KOPT-K1 (cell line): Measurements from ENCODE around the gene THOC2.
"Not testable (repeated sequence)": the region's sequence is repeated elsewhere in the genome, so short reads cannot be mapped to it uniquely, and the experiment has no call there.

Experiments used
- H3K27ac ChIP-seq: fragments of 200-600 bp; sonication (generic); 2 replicates; pipeline ENCODE4 v1.5.1; 2016; ENCODE audit warnings: antibody characterized with exemption, mild to moderate bottlenecking, low read depth, low read length; ENCODE audit not compliant: poor library complexity, severe bottlenecking
- H3K36me3 ChIP-seq: fragments of 200-600 bp; sonication (generic); 2 replicates; pipeline ENCODE4 v1.5.1; 2017; ENCODE audit warnings: antibody characterized with exemption, mild to moderate bottlenecking, low read length, moderate library complexity; ENCODE audit not compliant: insufficient read depth
- H3K9me3 ChIP-seq: fragments of 200-600 bp; sonication (generic); 2 replicates; pipeline ENCODE4 v1.5.1; 2017; ENCODE audit warnings: antibody characterized with exemption, low read length, mild to moderate bottlenecking; ENCODE audit not compliant: insufficient read depth, poor library complexity, severe bottlenecking

Gene THOC2

DNA sequence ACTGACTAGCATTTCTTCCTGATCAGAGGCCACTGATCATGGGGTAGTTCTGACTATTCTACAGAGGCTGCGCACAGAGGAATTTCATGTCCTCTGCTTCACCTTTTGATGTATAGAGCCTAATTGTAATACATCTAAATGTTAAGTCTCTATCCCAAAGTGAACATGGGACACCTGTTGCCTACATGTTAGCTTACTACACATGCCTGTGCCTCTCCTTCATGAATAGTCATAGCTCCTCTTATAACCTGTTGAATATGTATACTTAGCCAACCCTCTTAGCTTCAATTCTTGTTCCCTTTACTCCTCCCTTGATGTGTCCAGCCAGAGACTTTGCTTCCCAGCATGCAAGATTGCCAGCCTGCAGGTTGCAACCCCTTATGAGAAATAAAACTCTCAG, 9.6 kb upstream of the THOC2 start:
- Histone ChIP-seq H3K36me3 (no peaks in the 10 kb centered on the region), H3K9me3 (no peaks in the 10 kb centered on the region), H3K27ac (no peak overlapping the region)

DNA sequence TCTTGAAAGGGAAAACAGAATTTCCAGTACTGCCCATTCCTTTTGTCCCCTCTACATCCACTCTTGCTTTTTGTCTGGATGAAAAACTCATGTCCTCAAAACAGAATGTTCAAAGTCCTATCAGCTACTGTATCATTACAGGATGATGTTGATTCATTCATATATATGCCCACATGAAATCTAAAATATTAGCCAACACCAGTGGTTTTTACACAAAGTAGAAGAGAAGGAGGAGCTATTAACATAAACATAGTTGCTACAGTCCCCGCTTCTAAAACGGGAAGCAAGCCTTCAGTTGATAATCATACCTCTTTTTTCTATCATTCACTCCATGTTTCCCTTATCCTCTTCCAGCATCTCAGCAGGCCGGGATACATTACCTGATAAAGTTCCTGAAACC, 7.7 kb upstream of the THOC2 start:
- Histone ChIP-seq H3K36me3 (no peaks in the 10 kb centered on the region), H3K27ac (no peak overlapping the region), H3K9me3 (no peaks in the 10 kb centered on the region)

DNA sequence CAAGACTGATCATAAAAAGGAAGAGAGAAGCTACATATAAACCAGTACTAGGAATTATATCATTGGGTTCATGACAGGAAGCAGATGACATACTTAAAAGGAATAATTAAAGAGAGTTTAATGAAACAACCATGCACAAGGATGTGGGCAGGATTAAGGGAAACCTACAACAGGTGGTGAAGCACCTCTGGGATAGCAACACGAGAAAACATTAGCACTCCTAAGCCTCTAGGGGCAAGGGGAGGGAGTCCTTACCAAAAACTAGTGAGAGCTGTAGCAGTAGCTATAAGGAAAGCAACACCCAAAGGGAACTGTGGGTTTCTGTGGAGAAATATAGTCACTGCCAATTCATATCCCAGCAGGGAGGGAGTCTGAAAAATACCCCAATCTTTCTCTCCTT, 7.2 kb upstream of the THOC2 start:
- no peaks in the 10 kb centered on the region for H3K9me3 ChIP-seq
- H3K36me3 ChIP-seq: no peaks in the 10 kb centered on the region
- H3K27ac ChIP-seq: no peak overlapping the region

DNA sequence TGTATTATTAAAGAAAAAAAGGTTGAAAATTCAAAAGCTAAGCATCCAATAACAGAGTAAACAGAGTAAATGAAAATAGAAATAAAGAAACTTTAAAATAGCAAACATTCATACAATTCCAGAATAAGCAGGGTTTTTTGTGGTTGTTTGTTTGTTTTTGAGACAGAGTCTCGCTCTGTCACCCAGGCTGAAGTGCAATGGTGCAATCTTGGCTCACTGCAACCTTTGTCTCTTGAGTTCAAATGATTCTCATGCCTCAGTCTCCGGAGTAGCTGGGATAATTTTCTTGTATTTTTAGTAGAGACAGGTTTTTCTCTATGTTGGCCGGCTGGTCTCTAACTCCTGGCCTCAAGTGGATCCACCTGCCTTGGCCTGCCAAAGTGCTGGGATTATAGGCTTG, 6.6 kb upstream of the THOC2 start:
- no peaks in the 10 kb centered on the region for H3K9me3 ChIP-seq
- H3K27ac ChIP-seq: no peak overlapping the region
- no peaks in the 10 kb centered on the region for H3K36me3 ChIP-seq

DNA sequence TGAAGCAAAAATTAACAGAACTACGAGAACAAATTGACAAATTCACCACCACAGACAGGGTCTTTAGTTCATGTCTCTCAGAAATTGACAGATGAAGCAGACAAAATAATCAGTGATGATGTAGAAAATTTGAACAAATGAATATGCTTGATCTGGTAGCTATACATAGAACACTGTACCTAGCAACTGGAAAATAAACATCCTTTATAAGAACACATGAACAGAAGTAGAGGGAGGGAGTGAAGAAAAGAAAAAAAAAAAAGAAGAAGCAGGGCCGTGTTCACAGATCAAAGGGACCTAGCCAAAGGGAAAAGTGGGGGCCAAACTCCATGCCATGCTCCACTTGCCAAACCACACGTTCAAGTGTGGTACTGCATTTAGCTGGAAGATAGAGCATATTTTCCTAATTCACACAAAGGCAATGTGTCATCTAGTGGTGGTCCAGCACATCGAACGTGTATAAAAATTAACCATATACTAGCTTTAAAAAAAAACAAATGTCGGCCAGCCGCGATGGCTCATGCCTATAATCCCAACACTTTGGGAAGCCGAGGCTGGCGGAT, 5.6 kb upstream of the THOC2 start:
- H3K27ac ChIP-seq: no peak overlapping the region
- H3K9me3 ChIP-seq: no peaks in the 10 kb centered on the region
- no peaks in the 10 kb centered on the region for H3K36me3 ChIP-seq

DNA sequence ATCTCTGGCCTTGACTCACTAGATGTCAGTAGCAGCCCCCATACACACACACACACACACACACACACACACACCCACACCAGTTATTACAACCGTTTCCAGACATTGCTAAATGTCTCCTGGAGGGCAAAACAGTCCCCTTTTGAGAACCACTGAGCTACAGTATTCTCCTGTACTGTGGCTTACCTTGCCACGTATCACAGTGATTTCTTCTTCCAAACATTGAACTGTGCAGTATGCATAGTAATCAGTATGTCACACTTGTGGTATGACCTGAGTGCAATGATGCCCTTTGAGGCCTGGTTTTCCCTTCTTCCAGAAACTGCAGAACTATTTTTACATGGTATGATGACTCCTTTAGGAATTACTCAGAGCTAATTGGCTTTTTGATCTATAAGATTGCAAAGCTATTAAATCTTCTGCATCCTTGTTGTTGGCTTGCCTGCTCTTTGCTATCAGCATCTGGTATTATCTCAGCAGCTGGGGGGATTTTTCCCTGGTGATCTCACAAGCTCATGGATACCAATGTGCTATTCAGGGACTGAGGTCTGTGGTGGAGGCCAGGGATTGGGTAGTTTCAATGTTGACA, 3.6 kb upstream of the THOC2 start:
- Histone ChIP-seq H3K27ac (no peak overlapping the region), H3K36me3 (no peaks in the 10 kb centered on the region)

DNA sequence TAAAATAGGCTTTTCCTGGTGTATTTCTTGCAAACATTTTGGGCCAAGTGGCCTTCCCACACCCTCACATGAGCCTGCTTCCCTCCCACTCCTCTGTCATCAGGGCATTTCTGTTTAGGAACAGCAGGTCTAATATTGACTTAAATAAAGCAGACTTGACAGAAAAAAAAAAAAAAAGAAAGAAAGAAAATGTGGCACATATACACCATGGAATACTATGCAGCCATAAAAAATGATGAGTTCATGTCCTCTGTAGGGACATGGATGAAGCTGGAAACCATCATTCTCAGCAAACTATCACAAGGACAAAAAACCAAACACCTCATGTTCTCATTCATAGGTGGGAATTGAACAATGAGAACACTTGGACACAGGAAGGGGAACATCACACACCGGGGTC, 2.3 kb upstream of the THOC2 start:
- H3K9me3 ChIP-seq, H3K36me3 ChIP-seq, H3K27ac ChIP-seq: not testable (repeated sequence)

More for the DNA sequence above, 3.6 kb upstream of the THOC2 start:
- H3K9me3 ChIP-seq: no peaks in the 10 kb centered on the region

DNA sequence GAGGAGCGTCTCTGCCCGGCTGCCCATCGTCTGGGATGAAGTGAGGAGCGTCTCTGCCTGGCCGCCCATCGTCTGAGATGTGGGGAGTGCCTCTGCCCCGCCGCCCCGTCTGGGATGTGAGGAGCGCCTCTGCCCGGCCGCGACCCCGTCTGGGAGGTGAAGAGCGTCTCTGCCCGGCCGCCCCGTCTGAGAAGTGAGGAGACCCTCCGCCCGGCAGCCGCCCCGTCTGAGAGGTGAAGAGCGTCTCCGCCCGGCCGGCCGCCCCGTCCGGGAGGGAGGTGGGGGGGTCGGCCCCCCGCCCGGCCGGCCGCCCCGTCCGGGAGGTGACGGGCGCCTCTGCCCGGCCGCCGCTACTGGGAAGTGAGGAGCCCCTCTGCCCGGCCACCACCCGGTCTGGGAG, 1.2 kb upstream of the THOC2 start:
- H3K9me3 ChIP-seq, H3K27ac ChIP-seq: not testable (repeated sequence)
- peaks cover 13% of the 10 kb centered on the region; the same call in 1 of the 2 replicates for H3K36me3 ChIP-seq

DNA sequence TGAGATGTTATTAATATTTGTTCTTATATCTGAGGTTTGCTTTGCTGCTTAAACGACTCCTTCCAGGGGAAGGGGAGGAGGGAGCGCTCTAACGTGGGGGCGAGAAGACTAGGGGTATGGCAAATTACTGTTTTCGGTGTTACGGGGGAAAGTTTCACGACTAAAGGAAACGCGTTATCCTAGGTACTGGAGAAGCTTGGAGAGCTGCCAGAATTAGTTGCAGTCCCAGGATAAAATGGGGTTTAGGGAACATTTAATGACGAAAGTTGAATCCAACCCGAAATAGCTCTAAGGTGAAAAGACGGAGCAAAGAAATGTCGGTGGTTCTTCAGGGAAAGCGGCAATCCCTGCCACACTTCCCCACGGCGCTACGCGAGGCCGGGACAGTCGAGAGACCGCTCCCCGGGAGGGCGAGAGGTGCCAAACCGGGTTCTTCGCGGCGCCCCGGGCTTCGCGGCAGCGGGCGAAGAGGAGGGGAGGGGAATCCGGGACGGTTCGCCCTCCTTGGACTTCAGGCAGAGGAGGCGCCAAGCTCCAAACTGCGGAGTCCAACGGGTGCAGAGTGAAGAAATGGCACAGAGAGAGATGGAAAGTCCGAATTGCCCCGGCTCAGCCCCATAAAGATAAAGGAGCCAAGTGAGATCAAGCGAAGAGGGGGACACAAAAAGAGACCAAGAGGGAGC, 724 bp downstream of the THOC2 start:
- Histone ChIP-seq H3K9me3 (no peaks in the 10 kb centered on the region), H3K27ac (peak overlapping the region; percentile 80), H3K36me3 (peaks cover 13% of the 10 kb centered on the region; the same call in 1 of the 2 replicates)

DNA sequence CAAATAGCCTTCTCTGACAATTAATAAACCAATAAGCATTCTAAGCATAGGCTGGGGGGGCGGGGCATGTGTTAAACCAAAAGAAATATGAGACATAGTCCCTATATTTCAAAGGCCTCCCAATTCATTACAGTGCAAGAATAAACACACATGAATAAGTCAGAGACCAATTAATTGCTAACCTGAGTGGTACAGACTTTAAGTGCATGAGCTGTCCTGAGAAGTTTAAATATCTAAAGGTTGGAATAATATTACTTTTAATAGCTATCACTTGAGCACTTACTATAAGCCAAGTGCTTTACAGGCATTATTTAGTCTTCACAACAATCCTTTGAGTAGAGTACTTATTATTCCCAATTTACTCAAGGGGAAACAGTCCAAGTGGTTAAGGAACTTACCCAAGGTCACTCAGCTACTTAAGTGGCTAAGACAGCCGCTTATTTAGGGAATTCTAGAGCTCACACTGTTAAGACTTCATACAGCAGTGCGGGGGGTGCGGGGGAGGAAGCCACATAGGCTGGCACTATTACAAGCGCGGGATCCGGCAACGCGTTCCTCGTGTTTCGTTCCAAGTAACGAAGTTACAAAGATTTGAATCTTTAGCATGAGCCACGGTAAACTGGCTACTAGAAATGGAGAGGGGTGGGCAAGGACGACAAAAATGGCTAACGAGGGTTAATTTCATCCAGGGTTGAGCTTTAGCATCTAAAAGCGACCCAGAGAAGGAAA, 1.4 kb downstream of the THOC2 start:
- Histone ChIP-seq H3K36me3 (peaks cover 13% of the 10 kb centered on the region; the same call in 1 of the 2 replicates), H3K27ac (peak overlapping the region; percentile 80), H3K9me3 (no peaks in the 10 kb centered on the region)

DNA sequence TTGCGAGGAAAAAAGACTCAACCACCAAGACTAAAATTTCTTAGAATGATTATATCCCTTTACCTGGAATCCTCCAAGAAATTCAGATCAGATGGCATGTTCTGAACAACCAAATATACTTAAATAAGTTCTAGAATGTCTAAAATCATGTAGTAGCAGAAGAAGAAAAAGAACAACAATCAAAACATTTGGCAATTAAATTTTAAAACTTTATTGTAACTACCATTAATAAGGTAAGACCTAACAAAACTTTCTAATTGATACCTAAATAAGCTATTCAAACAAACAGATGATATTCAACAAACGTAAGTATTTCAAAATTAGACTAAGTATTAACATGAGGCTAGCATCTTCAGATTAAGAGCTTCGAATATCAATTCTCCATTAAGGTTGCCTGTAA, 4.3 kb downstream of the THOC2 start:
- H3K27ac ChIP-seq: peak overlapping the region; percentile 9
- H3K36me3 ChIP-seq: peaks cover 27% of the 10 kb centered on the region; the same call in 1 of the 2 replicates
- no peaks in the 10 kb centered on the region for H3K9me3 ChIP-seq

DNA sequence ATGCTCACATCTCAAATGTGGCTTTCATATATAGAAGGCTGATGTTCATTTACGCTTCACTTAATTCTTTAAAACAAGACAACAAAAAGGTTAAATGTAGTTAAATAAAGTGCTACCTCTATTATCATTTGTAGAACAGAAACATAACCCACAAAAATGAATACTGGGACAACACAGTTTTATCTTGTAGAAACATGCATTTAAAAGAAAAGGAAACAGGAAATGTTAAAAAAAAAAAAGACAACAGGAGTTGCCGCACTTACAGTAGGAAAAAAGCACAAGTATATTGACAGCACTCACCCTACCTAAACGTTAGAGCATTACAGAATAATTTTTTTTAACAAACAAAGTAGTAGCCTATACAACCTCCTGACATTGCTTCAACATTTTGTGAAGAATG, 4.8 kb downstream of the THOC2 start:
- H3K9me3 ChIP-seq: no peaks in the 10 kb centered on the region
- peak overlapping the region; percentile 9 for H3K27ac ChIP-seq
- peaks cover 27% of the 10 kb centered on the region; the same call in 1 of the 2 replicates for H3K36me3 ChIP-seq

DNA sequence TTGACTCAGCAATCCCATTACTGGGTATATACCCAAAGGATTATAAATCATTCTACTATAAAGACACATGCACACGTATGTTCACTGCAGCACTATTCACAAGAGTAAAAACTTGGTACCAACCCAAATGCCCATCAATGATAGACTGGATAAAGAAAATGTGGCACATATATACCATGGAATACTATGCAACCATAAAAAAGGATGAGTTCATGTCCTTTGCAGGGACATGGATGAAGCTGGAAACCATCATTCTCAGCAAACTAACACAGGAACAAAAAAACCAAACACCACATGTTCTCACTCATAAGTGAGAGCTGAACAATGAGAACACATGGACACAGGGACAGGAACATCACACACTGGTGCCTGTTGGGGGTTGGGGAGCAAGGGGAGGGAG, 10.7 kb downstream of the THOC2 start:
- not testable (repeated sequence) for H3K27ac ChIP-seq, H3K9me3 ChIP-seq
- H3K36me3 ChIP-seq: peaks cover 14% of the 10 kb centered on the region; the same call in 1 of the 2 replicates

DNA sequence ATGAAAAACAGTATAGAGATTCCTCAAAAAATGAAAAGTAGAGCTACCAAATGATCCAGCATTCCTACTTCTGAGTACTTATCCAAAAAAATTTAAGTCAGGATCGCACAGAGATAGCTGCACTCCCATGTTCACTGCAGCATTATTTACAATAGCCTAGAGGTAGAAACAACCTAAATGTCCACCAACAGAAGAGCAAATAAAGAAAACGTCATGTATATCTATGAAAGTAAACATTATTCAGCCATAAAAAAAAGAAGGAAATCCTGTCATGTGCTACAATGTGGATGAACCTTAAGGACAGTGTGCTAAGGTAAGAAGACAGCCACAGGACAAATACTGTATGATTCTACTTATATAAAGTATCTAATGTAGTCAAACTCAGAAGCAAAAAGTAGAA, 12.4 kb downstream of the THOC2 start:
- peaks cover 14% of the 10 kb centered on the region; the same call in 1 of the 2 replicates for H3K36me3 ChIP-seq
- H3K9me3 ChIP-seq: no peaks in the 10 kb centered on the region
- H3K27ac ChIP-seq: no peak overlapping the region

DNA sequence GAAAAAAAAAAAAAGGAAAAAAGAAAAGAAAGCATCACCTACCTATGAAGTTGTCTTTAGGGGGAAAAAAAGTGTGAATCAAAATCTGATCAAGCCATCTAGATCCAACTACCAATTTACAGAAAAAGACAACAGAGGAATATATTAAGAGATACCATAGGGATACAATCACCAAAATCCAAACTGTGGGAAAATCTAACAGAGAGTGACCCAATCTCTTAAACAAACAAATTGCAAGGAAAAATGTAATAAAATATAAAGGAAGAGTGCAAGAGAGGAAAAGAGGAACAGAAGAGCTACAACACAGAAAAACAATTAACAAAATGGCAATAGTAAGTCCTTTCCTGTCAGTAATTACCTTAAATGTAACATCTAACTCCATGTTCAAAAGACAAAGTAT, 19.0 kb downstream of the THOC2 start:
- no peak overlapping the region for H3K27ac ChIP-seq
- H3K36me3 ChIP-seq: peaks cover 19% of the 10 kb centered on the region
- no peaks in the 10 kb centered on the region for H3K9me3 ChIP-seq
